Peyer's patch (tissue), 4 donors: Measurements from ENCODE around the gene C1orf105.

ENCODE experiments used
- CTCF ChIP-seq, 6 experiments: fragments of 450-650 bp in 4 of 6; fragments of 200-600 bp in 2 of 6; sonication (generic) in 1 of 6; IDR thresholded peaks; one replicate each; pipeline ENCODE4 v1.5.1; 2017 to 2019; ENCODE audit warnings: antibody characterized with exemption in 6 of 6, mild to moderate bottlenecking in 3 of 6, moderate library complexity in 1 of 6
- POLR2A ChIP-seq, 2 donors: fragments of 450-650 bp; IDR thresholded peaks; one replicate each; pipeline ENCODE4 v1.5.1; 2017; ENCODE audit warnings: antibody characterized with exemption in 2 of 2, mild to moderate bottlenecking in 2 of 2, moderate library complexity in 2 of 2

DNA sequence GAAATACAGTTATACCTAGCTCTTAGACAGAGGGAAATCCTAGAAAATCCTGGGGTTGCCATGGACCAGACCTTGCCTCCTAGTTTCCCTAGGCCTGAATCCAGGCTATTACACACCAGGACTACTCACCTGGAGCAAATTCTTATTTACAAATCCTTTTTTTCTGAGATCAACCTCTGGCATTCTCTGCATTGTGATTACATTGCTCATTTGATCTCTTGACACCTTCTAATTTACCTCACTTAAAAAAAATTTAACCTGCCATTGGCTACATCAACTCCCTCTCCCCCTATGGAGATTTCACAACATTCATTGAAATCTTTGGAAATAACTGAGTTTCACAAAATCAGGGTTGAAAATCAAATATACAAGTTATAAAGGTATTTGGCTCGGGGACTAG is 2.9 kb upstream of the C1orf105 start:
- TF ChIP-seq CTCF (IDR thresholded peaks at IDR 0.05), result no peak
- TF ChIP-seq POLR2A (IDR thresholded peaks at IDR 0.05), result no peak
